GM18508 (cell line): ENCODE measurements around the gene FBXO41.

Source experiments
- ATAC-seq: cut with Tn5 transposase; IDR thresholded peaks from one replicate; pipeline ENCODE4 v1.9.1; 2021; ENCODE audit warnings: moderate number of reproducible peaks; ENCODE audit not compliant: insufficient read depth, unreplicated experiment

FBXO41 gene, protein sequence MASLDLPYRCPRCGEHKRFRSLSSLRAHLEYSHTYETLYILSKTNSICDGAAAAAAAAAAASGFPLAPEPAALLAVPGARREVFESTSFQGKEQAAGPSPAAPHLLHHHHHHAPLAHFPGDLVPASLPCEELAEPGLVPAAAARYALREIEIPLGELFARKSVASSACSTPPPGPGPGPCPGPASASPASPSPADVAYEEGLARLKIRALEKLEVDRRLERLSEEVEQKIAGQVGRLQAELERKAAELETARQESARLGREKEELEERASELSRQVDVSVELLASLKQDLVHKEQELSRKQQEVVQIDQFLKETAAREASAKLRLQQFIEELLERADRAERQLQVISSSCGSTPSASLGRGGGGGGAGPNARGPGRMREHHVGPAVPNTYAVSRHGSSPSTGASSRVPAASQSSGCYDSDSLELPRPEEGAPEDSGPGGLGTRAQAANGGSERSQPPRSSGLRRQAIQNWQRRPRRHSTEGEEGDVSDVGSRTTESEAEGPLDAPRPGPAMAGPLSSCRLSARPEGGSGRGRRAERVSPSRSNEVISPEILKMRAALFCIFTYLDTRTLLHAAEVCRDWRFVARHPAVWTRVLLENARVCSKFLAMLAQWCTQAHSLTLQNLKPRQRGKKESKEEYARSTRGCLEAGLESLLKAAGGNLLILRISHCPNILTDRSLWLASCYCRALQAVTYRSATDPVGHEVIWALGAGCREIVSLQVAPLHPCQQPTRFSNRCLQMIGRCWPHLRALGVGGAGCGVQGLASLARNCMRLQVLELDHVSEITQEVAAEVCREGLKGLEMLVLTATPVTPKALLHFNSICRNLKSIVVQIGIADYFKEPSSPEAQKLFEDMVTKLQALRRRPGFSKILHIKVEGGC

DNA sequence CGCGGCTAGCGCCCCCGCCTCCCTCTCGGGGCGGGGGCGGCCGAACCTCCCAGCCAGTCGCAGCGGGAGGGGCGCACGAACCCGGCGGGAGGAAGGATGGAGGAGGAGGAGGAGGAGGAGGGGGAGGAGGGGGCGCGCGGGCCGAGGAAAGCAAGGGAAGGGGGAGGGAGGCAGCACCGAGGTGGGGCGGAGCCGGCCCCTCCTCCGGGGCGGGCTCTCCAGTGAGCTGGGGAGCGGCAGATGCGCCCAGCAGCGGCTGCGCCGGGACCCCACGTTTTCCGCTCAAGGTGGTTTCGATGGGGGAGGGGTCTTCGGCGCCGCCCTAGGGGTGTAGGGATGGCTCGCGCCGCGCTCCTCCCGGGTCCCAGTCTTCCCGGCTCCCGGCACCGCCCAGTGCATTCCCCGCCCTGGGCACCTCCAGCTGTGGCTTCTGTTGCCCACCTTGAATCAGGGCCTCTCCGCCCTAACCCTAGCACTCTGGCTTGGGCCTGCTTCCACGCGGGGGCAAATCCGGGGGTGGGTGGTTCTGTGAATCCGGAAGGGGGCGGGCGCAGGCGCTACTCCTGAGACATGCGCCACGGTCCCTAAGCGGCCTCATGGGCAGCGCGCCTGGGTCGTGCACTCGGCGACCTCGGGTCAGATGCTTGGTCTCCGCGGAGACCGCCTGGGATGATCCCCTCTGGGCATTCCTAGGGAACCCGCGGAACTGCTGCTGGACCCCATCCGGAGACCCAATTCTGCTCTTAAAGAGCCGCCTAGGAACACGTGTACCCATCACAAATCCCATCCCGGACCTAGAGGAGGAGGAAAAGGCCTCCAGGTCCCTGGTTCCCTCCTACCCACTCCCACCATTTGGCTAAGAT lies at the start of gene FBXO41:
Gene FBXO41 (minus strand): TSS at position 183 of the 863 bp plus-strand sequence. CDS start 14,848 bp downstream, outside the sequence.
- no peak for ATAC-seq

DNA sequence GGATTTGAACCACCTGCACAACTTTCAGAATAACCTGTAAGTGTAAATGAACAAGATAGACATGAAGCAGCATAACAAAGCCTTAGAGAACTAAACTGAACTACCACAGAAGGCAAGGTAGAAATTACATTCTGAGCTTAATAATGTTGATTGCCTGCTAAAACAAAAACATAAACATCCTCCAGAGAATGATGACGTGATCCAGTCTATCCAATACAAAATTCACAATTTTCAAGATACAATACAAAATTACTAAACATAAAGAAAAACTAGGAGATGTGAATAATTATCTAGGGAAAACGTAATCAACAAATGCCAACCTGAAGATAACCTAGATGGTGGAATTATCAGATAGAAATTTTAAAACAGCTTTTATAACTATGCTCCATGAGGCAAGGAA lies 49.8 kb upstream of the FBXO41 start:
- no peak for ATAC-seq

DNA sequence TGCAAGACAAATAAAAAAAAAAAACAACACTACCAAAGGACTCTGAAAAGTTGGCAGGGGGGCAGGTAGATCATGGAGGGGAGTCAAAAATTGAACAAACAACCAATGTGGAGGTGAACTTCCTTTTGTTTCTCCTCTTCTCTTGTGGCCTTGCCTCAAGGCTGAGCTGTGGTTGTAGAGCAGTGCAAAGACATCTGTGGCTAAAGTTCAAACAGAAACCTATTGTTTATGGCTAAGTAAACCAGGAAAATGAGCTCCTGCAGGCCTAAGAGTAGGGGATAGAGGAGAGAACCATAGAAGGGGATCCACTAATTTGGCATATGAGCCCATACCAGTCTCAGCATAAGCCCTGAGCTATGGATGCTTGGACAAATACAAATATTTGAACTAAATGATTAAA lies 49.3 kb upstream of the FBXO41 start:
- ATAC-seq, result no peak

DNA sequence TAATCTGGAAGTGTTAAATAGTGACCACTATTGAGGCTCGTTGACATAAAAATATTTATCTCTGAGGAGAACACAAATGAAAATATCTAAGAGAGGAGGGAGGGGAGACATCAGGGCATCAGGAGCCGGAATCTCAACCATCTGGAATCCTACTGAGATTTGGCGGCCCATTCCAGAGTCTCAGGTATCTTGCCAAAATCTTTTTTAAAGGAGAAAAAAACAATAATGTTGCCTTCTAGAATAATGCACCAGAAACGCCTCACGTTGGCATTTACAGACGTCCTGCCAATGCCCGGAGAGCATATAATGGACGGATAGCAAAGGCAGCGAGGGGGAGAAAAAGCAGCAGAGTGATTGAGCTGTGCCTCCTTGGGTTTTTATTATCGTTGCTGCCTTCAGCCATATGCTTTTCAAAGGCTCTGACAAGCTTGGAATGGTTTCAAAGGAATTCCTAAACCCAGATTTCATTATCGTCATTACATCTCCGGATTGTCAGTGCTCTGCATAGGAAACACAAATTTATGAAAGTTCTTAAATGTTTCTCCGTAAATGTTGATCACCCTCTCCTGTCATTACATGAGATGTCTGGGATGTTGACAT lies 39.9 kb upstream of the FBXO41 start:
- no peak for ATAC-seq

DNA sequence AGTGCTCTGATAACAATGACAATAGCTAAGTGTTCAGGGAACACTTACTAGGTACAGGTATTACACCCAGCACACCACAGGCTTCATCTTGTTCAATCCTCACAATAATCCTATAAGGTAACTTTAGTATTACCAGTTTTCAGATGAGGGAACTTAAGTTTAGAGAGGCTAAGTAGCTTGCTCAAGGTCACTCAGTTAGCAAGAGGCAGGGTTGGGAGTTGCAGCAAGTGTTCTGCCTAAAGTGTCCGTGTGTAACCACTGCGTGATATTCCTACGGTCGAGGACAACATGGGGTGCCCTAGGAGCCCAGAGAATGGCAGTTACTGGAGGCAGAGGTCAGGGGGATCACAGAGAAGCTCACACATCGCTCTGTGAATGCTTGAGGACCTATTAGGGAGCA lies 39.3 kb upstream of the FBXO41 start:
- ATAC-seq, result no peak

DNA sequence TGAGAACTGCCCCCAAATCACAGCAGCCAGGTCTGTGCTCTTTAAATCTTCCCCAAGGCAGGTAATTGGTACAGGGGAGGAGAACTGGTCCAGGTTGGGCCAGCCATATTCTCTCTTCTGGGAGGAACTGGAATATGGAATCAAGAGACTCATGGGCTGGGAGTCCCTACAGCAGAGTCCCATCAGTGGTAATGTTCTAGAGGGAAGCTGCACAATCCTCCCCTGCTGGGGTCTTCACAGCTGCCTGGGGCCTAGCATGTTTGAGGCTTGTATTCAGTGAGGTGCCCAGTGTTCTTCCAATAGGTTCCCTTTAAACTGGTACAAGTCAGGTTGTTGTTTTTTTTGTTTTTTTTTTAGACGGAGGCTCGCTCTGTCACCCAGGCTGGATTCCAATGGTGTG lies 30.2 kb upstream of the FBXO41 start:
- ATAC-seq, result no peak

DNA sequence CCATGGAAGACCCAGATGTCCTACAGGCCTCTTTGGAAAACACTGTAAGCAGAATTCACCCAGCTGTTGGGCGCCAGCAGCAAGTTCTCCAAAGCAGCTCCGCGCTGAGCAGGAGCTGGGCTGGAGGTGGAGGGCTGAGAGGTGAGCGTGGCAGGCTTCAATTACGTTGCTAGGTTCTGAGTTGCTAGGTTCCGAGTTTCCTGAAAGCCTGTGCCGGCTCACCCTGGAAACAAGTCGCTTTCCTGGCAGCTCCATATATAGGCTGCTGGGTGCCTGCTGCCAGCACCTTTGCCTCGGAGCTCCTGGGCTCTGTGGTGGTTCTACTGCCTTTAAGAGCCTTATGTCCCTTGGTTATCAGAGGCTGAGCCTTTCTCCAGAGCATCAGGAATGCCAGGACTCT lies 23.4 kb upstream of the FBXO41 start:
- no peak for ATAC-seq

DNA sequence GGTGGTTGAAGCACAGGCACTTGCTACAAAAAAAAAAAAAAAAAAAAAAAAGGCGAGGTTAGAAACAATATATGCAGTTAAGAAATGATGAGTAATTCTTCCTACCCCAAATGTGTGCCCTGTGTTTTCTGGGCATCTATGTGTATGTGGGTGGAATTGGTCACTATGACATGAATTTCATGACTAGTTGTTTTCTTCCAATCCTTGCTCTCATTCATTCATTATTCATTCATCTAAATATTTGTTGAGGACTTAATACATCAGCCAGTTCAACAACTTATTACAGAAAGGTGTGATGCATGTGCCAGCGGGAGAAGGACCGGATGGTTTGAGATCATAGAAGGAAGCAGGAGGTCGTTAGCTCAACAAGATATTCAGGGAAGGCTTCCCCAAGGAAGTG lies 17.4 kb upstream of the FBXO41 start:
- ATAC-seq, result no peak

DNA sequence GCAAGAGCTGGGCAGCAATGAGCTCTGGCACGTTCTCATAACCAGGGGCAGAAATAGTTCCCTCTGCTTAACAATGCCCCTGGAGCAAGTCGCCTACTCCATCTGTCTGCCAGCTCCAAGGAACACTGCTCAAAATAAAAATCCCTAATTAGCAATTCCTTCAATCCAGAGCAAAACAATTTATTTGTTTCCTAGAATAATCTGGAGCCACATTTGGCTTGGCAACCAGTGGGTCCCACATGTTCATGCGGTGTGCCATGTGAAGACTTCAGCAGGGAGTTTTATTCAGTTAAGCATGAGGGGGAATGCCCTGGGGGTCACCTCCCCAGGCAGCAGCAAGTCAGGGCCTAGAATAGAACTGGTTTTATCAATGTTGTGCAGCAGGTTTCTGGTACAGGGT lies 16.6 kb upstream of the FBXO41 start:
- ATAC-seq, result no peak

DNA sequence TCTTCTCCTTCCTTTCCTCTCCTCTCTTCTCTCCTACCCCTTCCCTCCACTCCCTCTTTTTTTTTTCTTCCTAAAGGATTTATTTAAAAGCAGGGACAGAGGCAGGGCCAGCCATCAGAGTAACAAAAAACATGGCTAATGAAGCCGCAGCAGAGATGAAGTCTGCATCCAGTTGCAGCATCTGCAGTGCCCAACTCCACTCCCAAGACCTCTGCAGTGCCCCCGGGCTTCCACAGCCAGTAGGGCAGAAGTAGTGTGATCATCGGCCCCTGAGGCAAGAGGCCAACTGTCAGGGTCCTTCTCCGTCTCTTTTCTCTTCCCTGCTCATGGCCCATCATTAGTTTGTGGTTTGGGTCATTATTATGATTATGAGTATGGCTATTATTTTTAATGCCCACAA lies 13.3 kb upstream of the FBXO41 start:
- ATAC-seq, result no peak

DNA sequence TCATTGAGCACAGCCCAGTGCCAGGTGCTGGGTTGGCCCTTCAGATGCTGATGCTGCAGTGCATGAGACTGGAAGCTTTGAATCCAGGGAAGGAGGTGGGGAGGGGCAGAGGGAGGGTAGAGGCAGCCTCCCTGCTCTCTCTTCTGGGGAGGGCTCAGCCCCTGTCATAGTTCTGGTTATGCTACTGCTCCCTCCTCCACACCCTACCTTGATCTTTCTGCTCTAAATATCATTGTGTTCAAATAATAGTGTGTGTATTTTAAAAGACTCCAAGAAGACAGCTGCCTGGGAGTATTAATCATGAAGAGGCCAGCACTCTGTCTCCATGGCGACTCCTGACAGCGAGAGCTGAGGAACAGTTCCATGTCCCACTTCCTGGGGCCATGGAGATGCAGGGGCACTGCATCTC lies 12.9 kb upstream of the FBXO41 start:
- no peak for ATAC-seq

DNA sequence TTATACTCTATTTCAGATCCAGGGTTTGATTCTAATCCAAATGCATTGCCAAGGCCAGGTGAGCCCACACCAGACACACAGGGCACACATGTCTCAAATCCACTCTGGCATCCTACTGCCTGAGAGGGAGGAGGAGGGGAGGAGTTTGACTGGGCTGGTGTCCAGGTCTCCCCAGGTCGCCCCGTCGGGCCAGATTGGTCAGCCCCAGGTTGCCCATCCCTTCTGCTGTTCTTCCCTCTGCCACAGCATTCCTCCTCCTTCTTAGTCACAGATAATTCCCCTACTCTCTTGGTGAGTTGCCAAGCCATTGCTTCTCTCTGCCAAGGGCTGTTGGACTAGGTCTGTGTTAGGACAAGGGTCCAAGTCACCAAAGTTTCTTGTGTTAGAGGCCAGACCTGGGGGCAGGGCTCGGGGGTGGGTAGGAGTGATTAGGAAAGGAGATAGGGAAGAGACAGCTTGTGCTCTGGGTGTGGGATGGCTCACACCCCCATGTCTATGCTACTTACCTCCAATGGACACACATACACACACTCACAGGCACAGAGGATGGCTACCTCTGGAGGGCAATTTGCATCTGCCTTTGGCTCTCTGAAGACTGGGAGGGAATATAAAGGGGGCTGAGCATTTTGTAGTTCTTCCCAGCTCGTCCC lies 11.6 kb upstream of the FBXO41 start:
- no peak for ATAC-seq

DNA sequence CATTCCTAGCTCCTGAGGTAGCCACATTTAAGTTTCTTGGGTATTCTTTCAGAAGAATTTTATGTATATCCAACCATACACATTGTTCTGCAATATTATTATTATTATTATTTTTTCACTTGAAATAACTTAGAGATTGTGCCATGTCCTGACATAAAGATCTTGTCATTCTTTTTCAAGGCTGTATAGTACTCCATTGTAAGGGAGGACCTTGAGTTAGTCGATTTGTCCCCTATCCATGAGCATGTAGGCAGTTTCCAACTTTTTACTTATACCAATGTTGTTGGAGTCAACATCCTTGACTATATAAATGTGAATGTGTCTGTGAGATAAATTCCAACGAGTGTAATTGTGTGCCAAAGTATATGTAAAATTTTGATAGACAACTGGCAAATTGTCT lies 10.0 kb upstream of the FBXO41 start:
- ATAC-seq, result no peak

DNA sequence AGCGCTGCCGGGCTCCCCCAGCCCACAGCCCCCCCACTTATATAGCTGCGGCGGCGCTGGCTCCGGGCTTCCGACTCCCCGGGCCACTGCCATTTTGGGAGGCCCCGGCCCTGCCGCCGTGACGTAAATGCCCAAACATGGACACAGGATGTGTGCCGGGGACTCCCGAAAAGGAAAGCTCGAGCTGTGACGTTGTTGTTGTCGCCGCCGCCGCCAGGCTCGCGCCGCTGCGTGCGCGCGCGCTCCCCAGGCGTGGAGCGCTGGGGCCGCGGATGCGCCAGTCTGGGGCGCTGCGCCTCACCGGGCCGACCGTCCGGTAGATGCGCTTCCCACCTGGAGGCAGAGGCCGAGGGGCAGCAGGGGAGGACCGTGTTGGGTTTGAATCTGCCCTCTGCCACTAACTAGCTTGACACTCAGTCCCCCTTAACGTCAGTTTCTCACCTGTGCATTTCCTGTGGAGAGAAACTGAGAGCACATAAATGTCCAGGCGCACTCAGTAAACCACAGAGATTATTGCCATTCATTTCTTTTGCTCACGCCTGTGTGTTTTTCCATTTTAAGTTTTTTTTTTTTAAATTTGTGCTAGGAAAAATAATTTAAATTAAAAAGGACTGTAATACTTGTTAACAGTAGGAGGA lies 9.4 kb upstream of the FBXO41 start, which contains the start of gene EGR4:
Gene EGR4 (minus strand): TSS at position 15 of the 638 bp plus-strand sequence. CDS start 231 bp downstream, outside the sequence.
- ATAC-seq, result peak; percentile 90

DNA sequence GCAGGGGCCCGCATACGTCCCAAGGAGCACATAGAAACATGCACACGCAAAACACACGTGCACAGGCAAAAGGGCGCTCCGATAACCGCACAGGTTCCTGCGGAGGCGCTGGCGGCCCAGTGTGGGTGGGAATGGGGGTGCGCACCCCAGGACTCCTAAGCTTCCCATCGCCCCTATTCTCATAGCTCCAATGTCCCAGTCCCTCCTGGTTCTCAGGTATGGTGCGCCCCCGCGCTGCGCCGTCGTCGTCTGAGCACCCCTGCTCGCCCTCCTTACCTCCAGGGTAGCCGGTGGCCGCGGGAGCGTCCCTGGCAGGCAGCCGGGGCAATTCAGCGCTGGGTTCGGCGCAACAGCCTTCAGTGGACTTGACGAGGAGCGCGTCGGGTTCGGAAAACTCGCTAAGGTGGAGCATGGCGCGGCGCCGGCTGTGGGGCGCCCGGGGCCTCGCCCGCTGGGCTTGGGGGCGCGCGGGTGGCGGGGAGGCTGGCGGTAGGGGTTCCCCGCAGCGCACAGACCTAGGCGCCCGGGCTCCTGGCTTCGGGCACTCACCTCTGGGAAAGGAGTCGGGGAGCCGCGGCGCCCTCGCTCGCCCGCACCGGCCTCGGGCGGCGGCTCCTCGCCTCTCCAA lies 8.7 kb upstream of the FBXO41 start:
- ATAC-seq, result no peak

DNA sequence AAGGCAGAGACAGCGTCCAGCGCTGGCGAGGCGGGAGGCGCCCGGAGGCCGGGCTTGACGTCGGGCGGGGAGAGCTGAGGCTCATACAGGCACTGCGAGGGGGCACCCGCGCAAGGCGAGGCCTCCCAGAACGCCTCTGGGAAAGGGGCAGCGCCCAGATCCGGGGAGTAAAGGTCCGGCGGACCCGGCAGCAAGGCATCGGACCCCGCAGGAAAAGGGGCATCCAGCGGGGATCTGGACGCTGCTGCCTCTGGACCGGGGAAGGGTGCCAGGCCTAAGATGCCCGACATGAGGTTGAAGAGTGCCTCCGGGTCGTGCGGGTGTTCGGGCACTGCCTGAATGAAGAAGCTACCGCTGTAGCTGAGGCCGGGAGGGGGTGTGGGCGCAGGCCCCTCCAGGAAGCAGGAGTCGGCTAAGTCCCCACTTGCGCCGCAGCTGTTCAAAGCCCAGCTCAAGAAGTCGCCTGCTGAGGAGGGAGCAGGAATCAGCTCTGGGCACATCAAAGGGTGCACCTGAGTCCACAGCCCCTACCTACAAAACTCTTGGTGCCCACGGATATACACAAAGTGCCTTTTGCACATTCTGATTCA lies 8.1 kb upstream of the FBXO41 start:
- ATAC-seq, result no peak

DNA sequence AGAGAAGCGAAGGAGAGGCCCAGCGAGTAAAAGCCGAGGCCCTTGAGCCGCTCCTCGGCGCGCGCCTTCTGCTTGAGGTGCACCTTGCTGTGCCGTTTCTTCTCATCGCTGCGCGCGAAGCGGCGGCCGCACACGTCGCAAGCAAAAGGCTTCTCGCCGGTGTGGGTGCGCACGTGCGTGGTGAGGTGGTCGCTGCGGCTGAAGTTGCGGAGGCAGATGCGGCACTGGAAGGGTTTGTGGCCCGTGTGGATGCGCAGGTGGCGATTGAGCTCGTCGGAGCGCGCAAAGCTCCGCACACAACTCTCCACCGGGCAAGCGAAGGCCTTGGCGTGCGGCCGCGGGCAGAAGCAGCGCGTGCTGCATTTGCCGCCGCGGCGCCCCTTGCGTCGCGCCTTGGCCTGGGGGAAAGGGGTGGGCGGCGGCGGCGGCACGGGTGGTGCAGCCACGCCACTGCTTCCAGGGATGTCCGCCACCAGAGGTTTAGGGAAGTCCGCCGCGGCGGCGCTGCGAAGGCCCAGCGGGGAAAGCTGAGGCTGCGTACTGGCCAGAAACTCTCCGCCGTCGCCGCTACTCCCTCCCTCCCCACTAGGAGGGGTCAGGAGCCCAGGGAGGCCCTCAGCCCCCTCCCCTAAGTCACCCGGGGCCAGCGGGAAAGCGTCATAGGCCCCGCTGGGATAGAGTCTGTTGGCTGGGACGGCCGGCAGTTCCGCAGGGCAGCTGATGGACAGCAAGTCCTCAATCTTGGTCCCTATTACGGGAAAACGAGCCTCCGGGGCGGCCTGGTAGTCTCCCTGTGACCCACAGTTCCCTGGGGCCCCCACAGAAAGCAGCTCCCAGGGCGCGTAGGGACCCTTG lies 7.4 kb upstream of the FBXO41 start:
- ATAC-seq, result no peak
